RWPE1 (cell line): ENCODE results near the gene TMOD3.
"Not testable (repeated sequence)": the region's sequence is repeated elsewhere in the genome, so short reads cannot be mapped to it uniquely, and the experiment has no call there.

Experiments
- CTCF ChIA-PET: fragments of 350-600 bp; sonication (Branson Sonifier 250); formaldehyde crosslinking; extraction: SDS; loops from one replicate; lab custom pipeline; 2021; lab: Yijun Ruan, JAX
- POLR2A ChIA-PET: fragments of 400-600 bp; formaldehyde crosslinking; extraction: SDS; loops from one replicate; lab custom pipeline; 2020; ENCODE audit warnings: antibody characterized with exemption; ENCODE audit not compliant: low non-redundant PET; lab: Yijun Ruan, JAX
- DNase-seq: peaks from one replicate; pipeline ENCODE4 v3.0.0; 2012; ENCODE audit warnings: low spot score
- H3K27ac ChIP-seq: fragments of 450-650 bp; 2 replicates; pipeline ENCODE4 v1.5.1; 2017
- TF ChIP-seq, protein P1 (sequence below): fragments of 450-650 bp; conservative IDR thresholded peaks from 2 replicates; pipeline ENCODE4 v1.5.1; 2017; ENCODE audit warnings: low read depth, mild to moderate bottlenecking

Gene TMOD3

DNA sequence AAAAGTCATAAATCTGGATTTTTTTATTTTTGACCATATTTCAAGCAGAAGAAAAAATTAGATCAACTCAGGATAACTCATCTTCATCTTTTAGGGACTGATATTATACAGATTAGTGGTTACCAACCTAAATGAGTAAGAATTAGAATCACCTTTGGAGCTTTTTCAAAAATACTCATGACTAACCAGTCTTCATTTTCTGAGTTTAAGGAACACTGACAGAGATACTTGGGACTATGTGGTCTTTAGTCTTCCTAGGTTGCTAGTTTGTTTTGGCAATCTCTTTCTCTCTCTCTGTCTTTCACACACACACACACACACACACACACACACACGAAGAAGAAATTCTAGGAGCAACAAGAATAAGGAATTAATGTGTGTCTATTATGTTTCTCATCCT lies 50.1 kb downstream of the TMOD3 start:
- CTCF ChIA-PET: no interaction called here
- H3K27ac ChIP-seq: no peak overlapping the region
- POLR2A ChIA-PET: interaction anchor here (0.7 kb wide), 1 partner anchor 179 kb away, joined by 4 read pairs; no protein-coding TSS in a partner anchor
- no peak for DNase-seq
- TF ChIP-seq, protein P1, sequence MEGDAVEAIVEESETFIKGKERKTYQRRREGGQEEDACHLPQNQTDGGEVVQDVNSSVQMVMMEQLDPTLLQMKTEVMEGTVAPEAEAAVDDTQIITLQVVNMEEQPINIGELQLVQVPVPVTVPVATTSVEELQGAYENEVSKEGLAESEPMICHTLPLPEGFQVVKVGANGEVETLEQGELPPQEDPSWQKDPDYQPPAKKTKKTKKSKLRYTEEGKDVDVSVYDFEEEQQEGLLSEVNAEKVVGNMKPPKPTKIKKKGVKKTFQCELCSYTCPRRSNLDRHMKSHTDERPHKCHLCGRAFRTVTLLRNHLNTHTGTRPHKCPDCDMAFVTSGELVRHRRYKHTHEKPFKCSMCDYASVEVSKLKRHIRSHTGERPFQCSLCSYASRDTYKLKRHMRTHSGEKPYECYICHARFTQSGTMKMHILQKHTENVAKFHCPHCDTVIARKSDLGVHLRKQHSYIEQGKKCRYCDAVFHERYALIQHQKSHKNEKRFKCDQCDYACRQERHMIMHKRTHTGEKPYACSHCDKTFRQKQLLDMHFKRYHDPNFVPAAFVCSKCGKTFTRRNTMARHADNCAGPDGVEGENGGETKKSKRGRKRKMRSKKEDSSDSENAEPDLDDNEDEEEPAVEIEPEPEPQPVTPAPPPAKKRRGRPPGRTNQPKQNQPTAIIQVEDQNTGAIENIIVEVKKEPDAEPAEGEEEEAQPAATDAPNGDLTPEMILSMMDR: no peak

DNA sequence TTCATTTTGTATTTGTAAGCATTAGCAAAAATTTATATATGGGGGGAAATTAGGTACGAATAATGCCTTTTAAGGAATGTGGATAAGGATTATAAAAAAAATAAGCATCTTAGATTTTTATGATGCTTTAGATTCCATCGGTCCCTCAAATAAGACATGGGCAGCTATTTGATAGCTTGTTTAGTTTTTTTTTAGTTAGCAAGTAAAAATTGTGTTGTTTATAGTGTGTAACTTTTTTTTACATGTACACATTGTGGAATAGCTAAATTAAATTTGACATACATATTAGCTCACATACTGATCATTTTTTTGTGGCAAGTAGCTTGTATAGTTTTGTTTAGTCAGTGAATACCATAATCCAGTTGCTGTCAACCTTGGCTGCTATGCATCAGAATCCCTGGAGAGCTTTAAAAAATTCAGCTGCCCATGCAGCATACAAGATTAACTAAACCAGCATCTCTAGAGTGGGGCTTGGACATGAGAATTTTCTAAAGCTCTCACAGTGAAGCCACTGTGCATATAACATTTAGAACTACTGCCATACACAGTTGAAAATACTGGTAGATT lies 53.9 kb downstream of the TMOD3 start:
- CTCF ChIA-PET: interaction anchor here (0.6 to 1.1 kb wide), 2 partner anchors 57 to 71 kb away, joined by 4 to 11 read pairs; no protein-coding TSS in a partner anchor
- no peak overlapping the region for H3K27ac ChIP-seq
- DNase-seq: no peak
- POLR2A ChIA-PET: no interaction called here
- TF ChIP-seq, protein P1: no peak

GRCh38 chr15:51884041-51884440 lies 54.6 kb downstream of the TMOD3 start:
- ChIA-PET CTCF (interaction anchor here (0.6 to 0.7 kb wide), 2 partner anchors 20 to 71 kb away, joined by 3 to 4 read pairs; no protein-coding TSS in a partner anchor), POLR2A (no interaction called here)
- H3K27ac ChIP-seq: no peak overlapping the region
- TF ChIP-seq, protein P1: no peak
- no peak for DNase-seq

- H3K27ac ChIP-seq: no peak overlapping the region
- TF ChIP-seq, protein P1: no peak
- no peak for DNase-seq
- ChIA-PET CTCF (interaction anchor here (0.6 to 0.7 kb wide), 2 partner anchors 19 to 194 kb away, joined by 3 read pairs; no protein-coding TSS in a partner anchor), POLR2A (no interaction called here)
Observed at GRCh38 chr15:51884517-51885236, 55.2 kb downstream of the TMOD3 start.

GRCh38 chr15:51885758-51886157 lies 56.3 kb downstream of the TMOD3 start:
- POLR2A ChIA-PET, CTCF ChIA-PET, DNase-seq: not testable (repeated sequence)
- peak overlapping the region; percentile 60; the same call in 1 of the 2 replicates for H3K27ac ChIP-seq

- DNase-seq: no peak
- ChIA-PET CTCF (interaction anchor here (0.6 to 1.0 kb wide), 5 partner anchors 18 to 1161 kb away, joined by 3 to 4 read pairs (median 3); no protein-coding TSS in a partner anchor), POLR2A (no interaction called here)
- TF ChIP-seq, protein P1: no peak
- no peak overlapping the region for H3K27ac ChIP-seq
Observed at GRCh38 chr15:51887887-51888592, 58.6 kb downstream of the TMOD3 start.
